8988T (cell line): ENCODE results near the gene SEC23IP.
"Not testable (repeated sequence)": the region's sequence is repeated elsewhere in the genome, so short reads cannot be mapped to it uniquely, and the experiment has no call there.

Source experiments
- DNase-seq: peaks from one replicate; pipeline ENCODE4 v3.0.0; 2011

SEC23IP gene

DNA sequence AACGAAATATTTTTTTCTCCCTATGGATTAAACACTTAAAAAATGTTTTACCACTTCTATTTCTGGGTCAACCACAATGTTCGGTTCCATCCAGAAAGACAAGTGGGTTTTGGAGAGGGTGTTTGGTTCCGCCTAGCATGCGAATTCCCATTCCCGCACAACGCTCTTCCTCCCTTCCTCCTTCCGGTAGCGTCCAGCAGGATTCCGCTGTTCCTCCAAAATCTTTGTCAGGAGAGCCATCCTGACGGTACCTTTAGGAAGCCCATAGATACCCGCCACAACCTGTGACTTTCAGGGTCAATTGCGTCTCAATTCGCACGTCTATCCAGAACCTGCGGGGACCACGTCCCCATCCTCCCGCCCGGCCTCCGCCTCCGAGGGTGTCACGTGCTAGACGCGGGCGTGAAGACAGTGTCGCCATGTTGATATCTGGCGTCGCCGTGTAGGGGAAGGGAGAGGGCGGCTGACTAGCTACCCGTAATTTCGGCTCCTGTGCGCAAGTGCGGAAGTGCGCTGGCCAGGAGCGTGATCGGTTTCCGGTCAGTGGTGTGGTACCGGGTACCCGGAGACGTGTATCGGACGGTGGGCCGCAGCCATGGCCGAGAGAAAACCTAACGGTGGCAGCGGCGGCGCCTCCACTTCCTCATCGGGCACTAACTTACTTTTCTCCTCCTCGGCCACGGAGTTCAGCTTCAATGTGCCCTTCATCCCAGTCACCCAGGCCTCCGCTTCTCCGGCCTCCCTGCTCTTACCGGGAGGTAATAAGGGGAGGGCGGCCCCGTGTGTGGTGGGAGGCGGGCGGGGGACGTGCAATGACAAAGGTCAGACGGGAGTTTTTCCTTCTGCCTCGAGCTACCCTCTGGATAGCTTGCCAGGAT lies at the start of gene SEC23IP:
TSS of gene SEC23IP (plus strand) at position 543 of the 878 bp plus-strand sequence. CDS start at position 596, 53 bp downstream.
- peak; percentile 75 for DNase-seq

GRCh38 chr10:119845656-119846055 lies 46.9 kb upstream of the SEC23IP start:
- no peak for DNase-seq

DNA sequence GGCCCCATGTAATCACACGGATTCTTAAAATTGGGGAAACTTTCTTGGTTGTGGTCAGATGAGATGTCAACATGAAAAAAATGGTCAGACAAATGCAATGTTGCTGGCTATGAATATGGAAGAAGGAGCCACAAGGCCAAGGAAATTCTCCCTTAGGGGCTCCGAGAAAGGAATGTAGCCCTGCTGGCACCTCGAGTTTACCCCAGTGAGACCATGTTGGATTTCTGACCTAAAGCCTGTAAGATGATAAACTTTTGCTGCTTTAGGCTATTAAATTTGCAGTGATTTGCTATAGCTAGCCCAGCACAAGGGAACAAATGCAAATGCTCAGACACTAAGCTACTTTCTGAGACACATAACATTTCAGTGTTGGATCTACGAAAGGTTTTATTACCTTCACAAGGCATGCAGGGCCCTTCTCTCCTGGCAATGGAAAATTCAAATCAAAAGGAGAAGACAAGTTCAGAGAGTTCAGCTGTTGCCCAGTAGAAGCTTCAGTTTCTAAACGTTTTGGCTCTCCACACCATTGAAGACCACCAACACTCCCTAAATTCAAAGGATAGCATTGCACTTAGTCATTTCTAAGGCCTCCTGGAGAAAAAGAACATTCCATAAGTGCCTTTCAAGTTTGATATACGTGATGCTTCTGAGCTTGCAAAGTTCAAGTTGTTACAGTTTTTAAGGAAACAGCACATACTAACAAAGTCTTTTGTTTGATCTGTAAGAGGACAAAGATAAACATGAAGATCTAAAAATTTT lies 43.3 kb upstream of the SEC23IP start:
- no peak for DNase-seq

DNA sequence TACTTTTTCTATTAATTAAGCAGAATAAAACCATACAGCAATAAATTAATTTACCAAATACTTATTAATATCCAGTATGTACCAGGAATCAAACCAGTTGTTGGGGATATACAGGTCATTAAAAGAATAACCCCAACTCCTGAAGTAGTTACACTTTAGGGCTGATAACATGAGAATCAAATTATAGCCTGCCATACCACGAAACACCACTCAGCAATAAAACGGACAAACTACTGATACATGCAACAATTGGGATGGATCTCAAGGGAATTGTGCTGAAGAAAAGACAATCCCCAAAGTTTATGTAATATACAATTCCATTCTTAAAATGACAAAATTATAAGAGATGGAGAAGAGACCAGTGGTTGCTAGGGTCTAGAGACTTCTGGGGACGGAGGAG lies 42.6 kb upstream of the SEC23IP start:
- DNase-seq = no peak

DNA sequence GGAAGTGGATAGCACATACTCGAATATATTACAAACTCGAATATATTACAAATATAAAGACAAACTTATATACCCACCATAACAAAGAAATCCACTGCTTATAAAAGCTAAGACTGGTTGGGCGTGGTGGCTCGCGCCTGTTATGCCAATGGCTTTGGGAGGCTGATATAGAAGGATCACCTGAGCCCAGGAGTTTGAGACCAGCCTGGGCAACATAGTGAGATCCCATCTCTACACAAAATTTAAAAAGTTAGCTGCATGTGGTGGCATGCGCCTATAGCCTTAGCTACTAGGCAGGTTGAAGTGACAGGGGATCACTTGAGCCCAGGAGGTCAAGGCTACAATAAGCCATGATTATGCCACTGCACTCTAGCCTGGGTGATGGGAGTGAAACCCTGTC lies 40.3 kb upstream of the SEC23IP start:
- no peak for DNase-seq

DNA sequence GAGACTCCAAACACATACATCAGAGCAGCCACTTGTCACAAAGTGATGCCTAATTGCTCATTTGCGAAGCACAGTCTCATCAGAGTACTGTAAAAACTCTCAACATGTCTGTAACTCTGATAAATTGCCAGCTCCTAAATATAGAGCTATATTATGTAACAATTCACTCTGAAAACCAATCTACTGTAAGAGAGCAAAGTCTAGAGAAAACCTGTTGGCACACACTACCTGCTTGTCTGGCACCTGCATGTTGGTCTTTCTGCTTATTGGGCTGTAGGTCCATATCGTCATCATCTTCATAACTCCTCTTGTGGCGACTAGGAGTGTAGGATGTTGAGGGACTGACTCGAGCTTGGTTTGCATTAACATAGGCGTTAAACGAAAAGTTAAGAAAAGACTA lies 39.7 kb upstream of the SEC23IP start:
- DNase-seq = no peak

DNA sequence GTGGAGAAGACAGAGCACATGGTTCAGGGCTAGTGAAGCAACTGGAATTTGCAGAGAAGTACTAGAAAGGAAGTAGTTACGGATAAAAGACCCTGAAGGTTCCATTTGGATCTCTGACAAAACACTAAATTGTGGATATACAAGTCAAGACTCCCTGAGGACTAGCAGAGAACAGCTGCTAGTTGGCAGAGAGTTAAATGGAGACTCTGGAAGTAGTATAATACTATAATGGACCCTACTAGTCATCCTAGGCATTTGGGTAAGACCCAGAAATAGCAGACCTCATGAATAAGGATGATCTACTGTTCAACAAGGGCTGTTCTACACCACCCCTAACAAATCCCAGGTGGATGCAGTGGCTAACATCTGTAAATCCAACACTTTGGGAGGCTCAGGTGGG lies 39.0 kb upstream of the SEC23IP start:
- DNase-seq = no peak

DNA sequence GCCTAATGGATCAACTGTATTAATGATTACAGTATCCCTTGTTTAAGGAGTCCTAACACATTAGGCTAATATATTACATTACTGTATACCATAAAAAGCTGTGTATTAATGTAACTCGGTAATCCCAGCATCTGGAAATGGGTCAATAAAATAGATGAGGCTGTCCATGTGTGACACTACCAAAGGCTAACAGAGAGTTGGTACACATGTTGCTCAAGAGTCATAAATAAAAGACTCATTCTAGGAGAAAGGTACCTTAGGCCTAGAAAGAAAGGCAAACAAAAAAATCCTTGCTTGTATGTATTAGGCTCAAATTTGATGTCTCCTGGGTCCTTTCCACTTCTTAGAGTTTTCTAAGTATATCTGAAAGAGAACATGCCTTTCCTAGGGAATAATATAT lies 34.5 kb upstream of the SEC23IP start:
- DNase-seq = no peak

- no peak for DNase-seq
Observed at GRCh38 chr10:119859420-119860258, 32.9 kb upstream of the SEC23IP start.

DNA sequence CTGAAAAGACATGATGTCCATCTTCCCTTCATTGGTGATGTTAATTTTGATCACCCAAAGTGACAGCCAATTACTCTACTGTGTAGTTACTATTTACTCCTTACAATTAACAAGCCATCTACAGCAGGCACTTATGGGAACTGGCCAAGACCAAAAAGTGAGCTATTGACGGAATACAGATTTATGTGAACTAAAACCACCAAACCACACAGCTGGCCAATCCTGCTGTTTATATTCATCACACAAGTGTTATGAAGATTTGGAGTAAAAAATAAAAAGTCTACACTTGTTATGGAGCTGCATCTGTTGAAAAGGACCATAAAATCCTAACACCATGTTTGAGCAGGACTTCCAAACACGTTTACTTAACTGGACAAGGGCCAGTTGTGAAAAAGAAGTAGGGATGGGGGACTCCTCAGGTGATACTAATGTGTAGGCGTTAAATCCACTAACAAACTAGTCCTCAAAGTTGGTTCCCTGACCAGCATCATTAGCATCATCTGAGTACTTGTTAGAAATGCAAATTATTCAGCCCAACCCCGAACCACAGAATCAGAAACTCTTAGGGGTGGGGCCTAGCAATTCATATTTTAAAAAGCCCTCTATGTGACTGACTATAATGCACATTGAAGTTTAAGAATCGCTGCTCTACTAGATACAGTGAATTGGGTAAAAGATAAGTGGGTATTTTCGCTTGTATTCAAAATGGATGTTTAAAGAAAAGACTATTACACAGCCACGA lies 31.5 kb upstream of the SEC23IP start:
- no peak for DNase-seq

- DNase-seq = no peak
Observed at GRCh38 chr10:119862524-119862923, 30.0 kb upstream of the SEC23IP start.

DNA sequence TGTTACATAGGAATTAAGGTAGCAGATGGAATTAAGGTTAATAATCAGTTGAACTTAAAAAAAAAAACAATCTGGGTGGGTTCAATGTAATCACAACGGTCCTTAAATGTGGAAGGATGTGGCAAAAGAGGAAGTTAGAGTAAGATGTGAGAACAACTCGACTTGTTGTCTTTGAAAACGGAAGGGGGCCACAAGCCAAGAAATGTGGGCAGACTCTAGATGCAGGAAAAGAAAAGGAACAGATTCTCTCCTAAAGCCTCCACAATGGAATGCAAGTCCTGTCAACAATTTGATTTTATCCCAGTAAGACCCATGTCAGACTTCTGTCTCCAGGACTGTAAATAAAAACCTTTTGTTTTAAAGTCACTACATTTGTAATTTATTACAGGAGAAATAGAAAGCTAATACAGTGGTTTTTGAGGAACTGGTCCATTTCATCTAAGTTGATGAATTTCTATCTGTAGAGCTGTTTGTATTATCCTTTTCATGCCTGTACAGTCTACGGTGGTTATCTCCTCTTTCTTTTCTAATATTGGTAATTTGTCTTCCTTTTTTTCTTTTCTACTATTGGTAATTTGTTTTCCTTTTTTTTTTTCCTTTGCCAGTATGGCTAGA lies 28.5 kb upstream of the SEC23IP start:
- DNase-seq = no peak

DNA sequence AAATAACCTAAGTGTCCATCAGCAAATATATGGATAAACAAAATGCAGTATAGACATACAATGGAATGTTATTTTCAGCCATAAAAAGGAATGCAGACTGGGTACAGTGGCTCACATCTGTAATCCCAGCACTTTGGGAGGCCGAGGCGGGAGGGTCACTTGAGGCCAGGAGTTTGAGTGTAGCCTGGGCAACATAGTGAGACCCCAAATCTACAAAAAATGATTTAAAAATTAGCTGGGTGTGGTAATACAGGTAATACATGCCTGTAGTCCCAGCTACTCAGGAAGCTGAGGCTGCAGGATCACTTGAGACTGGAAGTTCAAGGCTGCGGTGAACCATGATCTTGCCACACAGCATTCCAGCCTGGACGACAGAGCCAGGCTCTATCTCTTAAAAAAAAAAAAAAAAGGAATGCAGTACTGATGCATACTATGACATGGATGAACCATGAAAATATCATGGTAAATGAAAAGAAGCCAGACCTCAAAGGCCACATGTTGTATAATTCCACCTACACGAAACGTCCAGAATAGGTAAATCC lies 26.8 kb upstream of the SEC23IP start:
- DNase-seq = no peak

DNA sequence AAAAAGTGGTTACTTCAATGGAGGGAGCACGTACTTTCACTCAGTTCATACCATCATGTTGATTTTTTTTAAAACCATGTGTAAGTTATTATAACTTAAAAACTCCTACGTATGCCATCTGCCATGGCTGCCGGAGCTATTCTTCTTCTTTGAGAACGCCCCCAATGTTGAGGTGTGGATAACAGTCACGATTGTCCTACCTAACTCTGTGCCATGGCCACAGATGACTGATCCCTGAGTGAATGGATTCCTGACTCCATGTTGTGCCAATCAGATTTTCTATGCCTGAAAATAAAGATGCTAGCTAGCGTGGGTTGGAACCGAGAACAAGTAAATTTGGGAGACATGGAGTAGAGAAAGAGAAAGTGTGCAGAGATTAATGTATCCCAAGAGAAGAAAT lies 25.2 kb upstream of the SEC23IP start:
- DNase-seq = no peak

GRCh38 chr10:119869398-119869797 lies 23.1 kb upstream of the SEC23IP start:
- not testable (repeated sequence) for DNase-seq

DNA sequence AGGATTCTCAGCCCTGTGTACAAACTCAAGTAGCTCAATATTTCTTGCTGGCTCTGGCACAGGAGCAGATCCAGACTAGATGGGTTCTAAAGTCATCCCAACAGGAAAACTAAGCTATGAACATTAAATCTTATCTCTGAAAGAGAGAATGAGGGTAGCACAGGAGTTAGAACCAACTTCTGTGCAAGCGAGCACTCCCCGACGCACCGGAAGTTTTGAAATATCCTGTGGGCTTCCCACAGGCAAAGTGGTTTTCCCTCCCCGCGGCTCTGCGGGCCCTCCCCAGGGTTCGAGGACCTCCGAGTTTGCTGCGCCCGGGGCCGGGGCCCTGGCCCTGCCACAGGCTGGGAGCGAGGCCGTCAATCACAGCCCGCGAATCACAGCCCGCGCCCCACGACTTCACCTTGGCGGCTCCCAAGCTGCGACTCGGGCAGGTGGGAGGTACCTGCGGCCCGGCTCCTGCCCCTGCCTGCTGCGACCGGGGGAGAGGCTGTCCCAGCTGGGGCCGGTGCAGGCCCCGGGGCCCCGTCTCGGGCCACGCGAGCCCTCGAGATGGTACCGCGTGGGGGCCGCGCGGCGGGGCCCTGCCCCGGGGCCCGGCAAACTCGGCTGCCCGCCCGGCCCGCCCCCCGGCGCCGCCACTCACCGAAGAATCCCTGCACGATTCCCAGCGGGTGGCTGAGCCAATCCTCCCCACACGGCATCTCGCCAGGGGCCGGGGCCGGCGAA lies 20.5 kb upstream of the SEC23IP start:
- no peak for DNase-seq

DNA sequence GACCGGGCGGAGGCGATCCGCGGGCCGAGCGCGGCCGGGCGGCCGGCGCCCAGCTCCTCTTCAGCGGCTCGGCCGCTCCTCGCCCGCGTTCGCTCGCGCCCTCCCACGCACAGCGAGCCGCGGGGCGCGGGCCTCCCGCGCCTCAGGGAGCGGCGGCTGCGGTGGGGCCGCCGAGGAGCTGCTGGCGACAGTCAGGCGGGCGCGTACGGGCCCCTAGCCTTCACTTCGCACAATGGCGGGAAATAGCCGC lies 20.0 kb upstream of the SEC23IP start, which contains the start of gene MCMBP:
TSS of gene MCMBP (minus strand) at position 234 of the 250 bp plus-strand sequence. CDS start 259 bp downstream, outside the sequence.
- no peak for DNase-seq

- peak; percentile 51 for DNase-seq
Observed at GRCh38 chr10:119872860-119873681, 19.5 kb upstream of the SEC23IP start.

DNA sequence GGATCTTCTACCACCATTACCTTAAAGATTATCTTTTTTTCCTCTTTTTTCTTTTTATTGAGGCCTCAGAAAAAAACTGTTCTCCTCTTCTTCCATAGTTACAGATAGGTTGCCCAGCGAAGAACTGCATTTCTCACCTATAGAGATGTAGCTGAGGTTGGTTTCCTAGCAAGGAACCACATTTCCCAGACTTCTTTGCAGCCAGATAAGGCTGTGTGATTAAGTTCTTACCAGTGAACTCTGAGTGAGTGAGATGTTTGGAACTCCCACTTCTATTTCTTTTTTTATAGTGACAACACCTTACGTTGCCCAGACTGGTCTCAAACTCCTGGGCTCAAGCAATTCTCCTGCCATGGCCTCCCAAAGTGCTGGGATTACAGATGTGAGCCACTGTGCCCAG lies 14.0 kb upstream of the SEC23IP start:
- DNase-seq = no peak
